HEK293 (cell line): ENCODE measurements around the gene ZSCAN9.

Experiments used
- CTCF ChIA-PET: fragments of 350-600 bp; formaldehyde crosslinking; extraction: SDS; loops from one replicate; lab custom pipeline; 2021; ENCODE audit warnings: antibody characterized with exemption; lab: Yijun Ruan, JAX
- POLR2A ChIA-PET: fragments of 300-600 bp; formaldehyde crosslinking; extraction: SDS; loops from one replicate; lab custom pipeline; 2020; ENCODE audit warnings: antibody characterized with exemption, inconsistent platforms; lab: Yijun Ruan, JAX
- H3K27ac ChIP-seq: fragments of 200-500 bp; sonication (Bioruptor generic); 2 replicates; pipeline ENCODE4 v1.5.1; 2014; ENCODE audit warnings: low read depth, low read length, control low read depth, inconsistent platforms; ENCODE audit errors: extremely low read depth
- H3K36me3 ChIP-seq, 2 experiments: fragments of 200-500 bp in 1 of 2; sonication (Bioruptor generic) in 1 of 2; 1 replicate in 1 of 2; 2 replicates in 1 of 2; pipeline ENCODE4 v1.5.1; 2014 to 2017; ENCODE audit warnings: inconsistent platforms in 2 of 2, low read length in 2 of 2; ENCODE audit not compliant: control insufficient read depth in 2 of 2, insufficient read depth in 1 of 2
- H3K4me1 ChIP-seq: fragments of 200-500 bp; sonication (Bioruptor generic); 2 replicates; pipeline ENCODE4 v1.5.1; 2014; ENCODE audit warnings: mild to moderate bottlenecking, low read length, inconsistent platforms; ENCODE audit not compliant: control insufficient read depth, insufficient read depth
- H3K4me3 ChIP-seq: 2 replicates; pipeline ENCODE4 v1.5.1; 2011; ENCODE audit warnings: low read depth, mild to moderate bottlenecking, control low read depth, low read length, moderate library complexity
- H3K9me3 ChIP-seq: fragments of 200-500 bp; sonication (Bioruptor generic); 2 replicates; pipeline ENCODE4 v1.5.1; 2014; ENCODE audit warnings: low read depth, low read length, inconsistent platforms; ENCODE audit not compliant: control insufficient read depth, insufficient read depth
- CTCF ChIP-seq: fragments of 450-650 bp; formaldehyde crosslinking; IDR thresholded peaks from 2 replicates; pipeline ENCODE4 v1.5.1; 2016; ENCODE audit warnings: missing biosample characterization, missing genetic modification characterization
- GFI1B ChIP-seq: fragments of 450-650 bp; formaldehyde crosslinking; IDR thresholded peaks from 2 replicates; pipeline ENCODE4 v1.5.1; 2016; ENCODE audit warnings: missing biosample characterization, missing genetic modification characterization
- KLF10 ChIP-seq: fragments of 450-650 bp; IDR thresholded peaks from 2 replicates; pipeline ENCODE4 v1.5.1; 2018; ENCODE audit warnings: missing biosample characterization, mild to moderate bottlenecking, missing genetic modification characterization
- KLF17 ChIP-seq: fragments of 450-650 bp; formaldehyde crosslinking; IDR thresholded peaks from 2 replicates; pipeline ENCODE4 v1.5.1; 2016; ENCODE audit warnings: missing biosample characterization, missing genetic modification characterization
- PRDM1 ChIP-seq: fragments of 450-650 bp; formaldehyde crosslinking; IDR thresholded peaks from 2 replicates; pipeline ENCODE4; 2016; ENCODE audit warnings: missing biosample characterization, missing genetic modification characterization
- RBAK ChIP-seq: fragments of 450-650 bp; formaldehyde crosslinking; IDR thresholded peaks from 2 replicates; pipeline ENCODE4 v1.5.1; 2016; ENCODE audit warnings: missing biosample characterization, missing genetic modification characterization
- SCRT2 ChIP-seq: fragments of 450-650 bp; formaldehyde crosslinking; IDR thresholded peaks from 2 replicates; pipeline ENCODE4 v1.5.1; 2016; ENCODE audit warnings: missing biosample characterization, missing genetic modification characterization
- ZBTB17 ChIP-seq: fragments of 450-650 bp; formaldehyde crosslinking; IDR thresholded peaks from 2 replicates; pipeline ENCODE4 v1.5.1; 2016; ENCODE audit warnings: missing biosample characterization, missing genetic modification characterization
- ZFP3 ChIP-seq: fragments of 450-650 bp; formaldehyde crosslinking; IDR thresholded peaks from 2 replicates; pipeline ENCODE4 v1.5.1; 2016; ENCODE audit warnings: low read depth, missing biosample characterization, missing genetic modification characterization
- ZNF10 ChIP-seq: fragments of 450-650 bp; formaldehyde crosslinking; IDR thresholded peaks from 2 replicates; pipeline ENCODE4 v1.5.1; 2017; ENCODE audit warnings: missing biosample characterization, missing genetic modification characterization
- ZNF121 ChIP-seq: fragments of 450-650 bp; formaldehyde crosslinking; IDR thresholded peaks from 2 replicates; pipeline ENCODE4 v1.5.1; 2016; ENCODE audit warnings: missing biosample characterization, missing genetic modification characterization
- ZNF214 ChIP-seq: fragments of 450-650 bp; formaldehyde crosslinking; IDR thresholded peaks from 2 replicates; pipeline ENCODE4 v1.5.1; 2017; ENCODE audit warnings: missing biosample characterization, mild to moderate bottlenecking, missing genetic modification characterization, borderline replicate concordance
- ZNF324 ChIP-seq: fragments of 450-650 bp; formaldehyde crosslinking; IDR thresholded peaks from 2 replicates; pipeline ENCODE4 v1.5.1; 2016; ENCODE audit warnings: missing biosample characterization, missing genetic modification characterization
- ZNF335 ChIP-seq: fragments of 450-650 bp; formaldehyde crosslinking; conservative IDR thresholded peaks from 2 replicates; pipeline ENCODE4 v1.5.1; 2016; ENCODE audit warnings: missing biosample characterization, missing genetic modification characterization
- ZNF513 ChIP-seq: fragments of 450-650 bp; IDR thresholded peaks from 2 replicates; pipeline ENCODE4 v1.5.1; 2018; ENCODE audit warnings: missing biosample characterization, missing genetic modification characterization
- ZNF514 ChIP-seq: fragments of 450-650 bp; formaldehyde crosslinking; IDR thresholded peaks from 2 replicates; pipeline ENCODE4 v1.5.1; 2016; ENCODE audit warnings: missing biosample characterization, missing genetic modification characterization
- ZNF530 ChIP-seq: fragments of 450-650 bp; formaldehyde crosslinking; IDR thresholded peaks from 2 replicates; pipeline ENCODE4 v1.5.1; 2016; ENCODE audit warnings: low read depth, missing biosample characterization, missing genetic modification characterization
- ZNF560 ChIP-seq: fragments of 450-650 bp; formaldehyde crosslinking; IDR thresholded peaks from 2 replicates; pipeline ENCODE4 v1.5.1; 2017; ENCODE audit warnings: missing biosample characterization, missing genetic modification characterization, borderline replicate concordance
- ZNF596 ChIP-seq: fragments of 450-650 bp; IDR thresholded peaks from 2 replicates; pipeline ENCODE4 v1.5.0; 2018; ENCODE audit warnings: missing biosample characterization, mild to moderate bottlenecking, missing genetic modification characterization, moderate library complexity
- ZNF621 ChIP-seq: fragments of 450-650 bp; formaldehyde crosslinking; IDR thresholded peaks from 2 replicates; pipeline ENCODE4 v1.5.1; 2017; ENCODE audit warnings: missing biosample characterization, missing genetic modification characterization
- ZNF624 ChIP-seq: fragments of 450-650 bp; formaldehyde crosslinking; IDR thresholded peaks from 2 replicates; pipeline ENCODE4 v1.5.1; 2017; ENCODE audit warnings: missing biosample characterization, missing genetic modification characterization
- ZNF629 ChIP-seq: fragments of 450-650 bp; formaldehyde crosslinking; IDR thresholded peaks from 2 replicates; pipeline ENCODE4 v1.5.1; 2017; ENCODE audit warnings: missing biosample characterization, missing genetic modification characterization
- TF ChIP-seq, protein P1 (sequence below): IDR thresholded peaks from 2 replicates; pipeline ENCODE4 v1.6.1; 2011; ENCODE audit warnings: mild to moderate bottlenecking, low read depth, low read length, borderline replicate concordance
- TF ChIP-seq, protein P2 (sequence below): fragments of 450-650 bp; formaldehyde crosslinking; IDR thresholded peaks from 2 replicates; pipeline ENCODE4 v1.5.1; 2016; ENCODE audit warnings: missing biosample characterization, missing genetic modification characterization

Gene ZSCAN9

DNA sequence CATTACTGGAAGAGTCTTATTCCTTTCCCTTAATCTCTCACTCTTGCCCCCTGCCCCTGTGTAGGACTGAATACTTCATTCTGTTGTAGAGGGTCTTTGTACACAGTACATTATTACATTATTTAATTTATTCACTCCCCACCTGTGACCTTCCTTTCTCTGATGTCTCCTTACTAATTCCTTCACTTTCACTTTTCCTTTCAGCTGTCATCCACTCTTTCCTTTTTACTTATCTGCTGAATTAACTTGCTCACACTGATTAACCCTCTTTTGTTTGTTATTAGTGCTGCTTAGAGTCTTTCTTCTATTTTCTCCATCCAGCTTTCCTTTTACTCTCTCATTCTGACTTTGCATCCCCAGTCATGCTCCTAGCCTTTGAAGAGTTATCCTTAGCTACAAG is 49.8 kb downstream of the ZSCAN9 start:
- peaks cover 28 to 65% of the 10 kb centered on the region in 2 experiments for H3K36me3 ChIP-seq
- TF ChIP-seq RBAK (tag by site-specific recombination): no peak
- peak; percentile 97 for TF ChIP-seq PRDM1 (tag by site-specific recombination)
- TF ChIP-seq, all 188 proteins: peak for 1
- Histone ChIP-seq H3K27ac (no peak overlapping the region), H3K4me3 (no peak overlapping the region), H3K4me1 (no peaks in the 10 kb centered on the region), H3K9me3 (no peaks in the 10 kb centered on the region)
- ChIA-PET POLR2A (interaction anchor here (1.3 to 1.7 kb wide), 2 partner anchors 8 to 61 kb away, joined by 4 to 7 read pairs; partner anchors contain the start of gene ZSCAN26), CTCF (interaction anchor here (1.3 kb wide), 1 partner anchor 81 kb away, joined by 4 read pairs; no protein-coding TSS in a partner anchor)

- POLR2A ChIA-PET: interaction anchor here (0.6 to 1.5 kb wide), 2 partner anchors 11 to 680 kb away, joined by 5 to 6 read pairs; partner anchors contain the start of gene ZSCAN26
- H3K4me1 ChIP-seq: no peaks in the 10 kb centered on the region
- no peak overlapping the region for H3K27ac ChIP-seq
- no peak for TF ChIP-seq ZFP3
- no peak for TF ChIP-seq PRDM1 (tag by site-specific recombination)
- TF ChIP-seq ZNF514 (tag by site-specific recombination): no peak
- TF ChIP-seq ZNF10 (tag by site-specific recombination): no peak
- no peak for TF ChIP-seq ZNF324 (tag by site-specific recombination)
- TF ChIP-seq ZNF596 (tag by site-specific recombination): no peak
- TF ChIP-seq, protein P1, sequence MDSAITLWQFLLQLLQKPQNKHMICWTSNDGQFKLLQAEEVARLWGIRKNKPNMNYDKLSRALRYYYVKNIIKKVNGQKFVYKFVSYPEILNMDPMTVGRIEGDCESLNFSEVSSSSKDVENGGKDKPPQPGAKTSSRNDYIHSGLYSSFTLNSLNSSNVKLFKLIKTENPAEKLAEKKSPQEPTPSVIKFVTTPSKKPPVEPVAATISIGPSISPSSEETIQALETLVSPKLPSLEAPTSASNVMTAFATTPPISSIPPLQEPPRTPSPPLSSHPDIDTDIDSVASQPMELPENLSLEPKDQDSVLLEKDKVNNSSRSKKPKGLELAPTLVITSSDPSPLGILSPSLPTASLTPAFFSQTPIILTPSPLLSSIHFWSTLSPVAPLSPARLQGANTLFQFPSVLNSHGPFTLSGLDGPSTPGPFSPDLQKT: no peak
- no peak for TF ChIP-seq ZNF513 (tag by site-specific recombination)
- CTCF ChIA-PET: interaction anchor here (0.6 to 1.8 kb wide), 2 partner anchors 78 to 1133 kb away, joined by 6 to 7 read pairs; no protein-coding TSS in a partner anchor
- H3K4me3 ChIP-seq: no peak overlapping the region
- peaks cover 23 to 51% of the 10 kb centered on the region in 2 experiments for H3K36me3 ChIP-seq
- H3K9me3 ChIP-seq: no peaks in the 10 kb centered on the region
Observed at GRCh38 chr6:28277746-28278145, 52.7 kb downstream of the ZSCAN9 start.

DNA sequence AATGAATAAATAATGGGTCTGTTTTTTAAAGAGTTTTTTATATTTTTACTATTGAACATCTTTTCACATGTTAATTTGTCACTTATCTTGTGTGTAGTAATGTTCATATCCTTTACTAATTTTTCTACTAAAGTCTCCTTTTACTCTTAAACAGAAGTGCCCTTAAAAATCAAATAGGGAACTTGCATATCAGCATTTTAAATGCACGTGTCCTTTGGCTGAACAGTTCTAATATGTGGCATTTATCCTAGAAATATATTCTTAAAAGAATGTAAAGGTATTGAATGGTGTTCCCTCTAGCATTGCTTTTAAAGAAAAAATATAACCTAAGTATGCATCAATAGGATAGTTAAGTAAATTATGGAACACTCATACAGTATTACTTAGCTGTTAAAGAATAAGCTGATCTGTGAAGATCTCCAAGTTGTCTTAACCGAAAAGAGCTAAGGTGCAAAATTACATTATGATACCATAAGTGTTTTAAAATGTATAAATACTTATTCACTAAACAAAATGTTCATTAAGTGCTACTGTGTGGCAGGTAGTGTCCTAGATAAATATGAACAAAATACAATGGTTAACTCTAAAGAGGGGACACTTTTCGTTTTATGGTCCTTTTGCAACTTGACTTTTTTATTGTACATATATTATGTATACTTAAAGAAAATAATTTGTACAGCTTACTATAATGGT is 55.7 kb downstream of the ZSCAN9 start:
- Histone ChIP-seq H3K27ac (no peak overlapping the region), H3K4me3 (peak overlapping the region; percentile 89), H3K9me3 (no peaks in the 10 kb centered on the region), H3K36me3 (peaks cover 8 to 50% of the 10 kb centered on the region in 2 experiments; a peak in 2 of 3 replicates), H3K4me1 (no peaks in the 10 kb centered on the region)
- ChIA-PET CTCF (interaction anchor here (0.6 to 1.9 kb wide), 4 partner anchors 14 to 652 kb away, joined by 3 to 6 read pairs (median 4); partner anchors contain the start of gene ZSCAN26), POLR2A (interaction anchor here (0.9 to 1.8 kb wide), 15 partner anchors 8 to 139 kb away, joined by 3 to 34 read pairs (median 5); partner anchors contain the start of genes ZKSCAN3, ZKSCAN4, ZKSCAN8 and ZSCAN26)
- TF ChIP-seq SCRT2 (no peak), ZNF629 (no peak), ZNF335 (no peak), ZNF621 (tag by site-specific recombination) (no peak), ZNF560 (tag by site-specific recombination) (no peak), KLF10 (no peak), GFI1B (tag by site-specific recombination) (no peak), ZNF214 (tag by site-specific recombination) (no peak), ZNF530 (tag by site-specific recombination) (no peak), ZBTB17 (tag by site-specific recombination) (no peak), CTCF (tag by site-specific recombination) (no peak), ZNF624 (tag by site-specific recombination) (no peak), KLF17 (tag by site-specific recombination) (no peak), ZNF121 (tag by site-specific recombination) (no peak)
- TF ChIP-seq, protein P2, sequence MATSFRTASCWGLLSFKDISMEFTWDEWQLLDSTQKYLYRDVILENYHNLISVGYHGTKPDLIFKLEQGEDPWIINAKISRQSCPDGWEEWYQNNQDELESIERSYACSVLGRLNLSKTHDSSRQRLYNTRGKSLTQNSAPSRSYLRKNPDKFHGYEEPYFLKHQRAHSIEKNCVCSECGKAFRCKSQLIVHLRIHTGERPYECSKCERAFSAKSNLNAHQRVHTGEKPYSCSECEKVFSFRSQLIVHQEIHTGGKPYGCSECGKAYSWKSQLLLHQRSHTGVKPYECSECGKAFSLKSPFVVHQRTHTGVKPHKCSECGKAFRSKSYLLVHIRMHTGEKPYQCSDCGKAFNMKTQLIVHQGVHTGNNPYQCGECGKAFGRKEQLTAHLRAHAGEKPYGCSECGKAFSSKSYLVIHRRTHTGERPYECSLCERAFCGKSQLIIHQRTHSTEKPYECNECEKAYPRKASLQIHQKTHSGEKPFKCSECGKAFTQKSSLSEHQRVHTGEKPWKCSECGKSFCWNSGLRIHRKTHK (tag by site-specific recombination): no peak
